HFFc6 (cell line): Measurements from ENCODE around the gene PTPRN. TPM values are rescaled to one million over a fixed set of nuclear protein-coding genes. Genes with fewer than 3 reads are reported as not detected.
A peak's percentile ranks its signal among the peaks of the same experiment; 100 is the strongest.

ENCODE experiments used
- DNase-seq: peaks from one replicate; pipeline ENCODE4 v3.0.0-alpha.2; 2018
- H3K27ac Mint-ChIP-seq: 2 replicates; pipeline ENCODE4 v1.8.0; 2020; ENCODE audit warnings: mild to moderate bottlenecking, mixed read lengths
- H3K27me3 Mint-ChIP-seq: 2 replicates; pipeline ENCODE4 v1.8.0; 2021; ENCODE audit warnings: mild to moderate bottlenecking, moderate library complexity, mixed read lengths; ENCODE audit not compliant: insufficient read depth
- H3K36me3 Mint-ChIP-seq: 2 replicates; pipeline ENCODE4 v1.8.0; 2021; ENCODE audit warnings: low read depth, mixed read lengths
- H3K4me1 Mint-ChIP-seq: 2 replicates; pipeline ENCODE4 v1.8.0; 2020; ENCODE audit warnings: low read depth, mixed read lengths
- H3K4me3 Mint-ChIP-seq: 2 replicates; pipeline ENCODE4 v1.8.0; 2020; ENCODE audit warnings: mild to moderate bottlenecking, moderate library complexity, mixed read lengths
- H3K9me3 Mint-ChIP-seq: 2 replicates; pipeline ENCODE4 v1.8.0; 2020; ENCODE audit warnings: mild to moderate bottlenecking, mixed read lengths
- total RNA-seq, 6 experiments: library from RNA; stranded (reverse); fragmentation: NEBNext Ultra II Directional; extraction: Animal tissue kit (Norgen Biotek cat#: 25700); gene quantifications; 2 replicates in 1 of 6; 3 replicates in 5 of 6; pipeline ENCODE4 v1.2.3, GENCODE V29; 2021
- TF ChIP-seq, protein P1 (sequence below): fragments of 200-600 bp; sonication (generic); IDR thresholded peaks from 2 replicates; pipeline ENCODE4 v1.5.0; 2021; ENCODE audit warnings: antibody characterized with exemption, mild to moderate bottlenecking

Gene PTPRN
- total RNA-seq, 6 experiments from 2014 or later, result 5.2 to 18.3 (median 15.2) TPM

DNA sequence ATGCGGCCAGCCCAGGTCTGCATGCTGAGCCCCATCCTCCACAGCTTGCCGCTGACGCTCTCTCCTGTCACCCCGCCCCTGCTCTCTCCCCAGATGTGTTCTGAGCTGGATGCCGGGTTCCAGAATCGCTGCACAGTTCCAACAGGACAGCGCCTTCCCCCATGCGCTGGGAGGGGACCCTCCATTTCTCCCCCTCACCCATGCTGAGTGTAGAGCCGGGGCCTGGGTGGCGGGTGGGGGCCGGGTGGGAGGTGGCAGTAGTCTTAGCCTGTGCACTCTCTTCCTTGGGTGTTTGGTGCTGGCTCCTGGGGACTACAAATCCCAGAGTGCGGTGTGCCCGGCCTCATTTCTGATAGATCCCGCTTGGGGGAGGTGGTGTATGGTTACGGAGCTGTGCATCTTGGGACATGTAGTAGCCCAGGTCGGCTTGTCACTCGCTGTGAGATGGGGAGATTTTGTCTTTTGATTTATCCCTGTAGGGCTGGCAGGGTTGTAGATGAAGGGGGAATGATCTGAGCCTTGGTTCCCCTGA is 23.2 kb downstream of the PTPRN start:
- H3K27me3 Mint-ChIP-seq, result peaks cover 5% of the 10 kb centered on the region
- peak overlapping the region; percentile 19; the same call in 1 of the 2 replicates for H3K27ac Mint-ChIP-seq
- H3K36me3 Mint-ChIP-seq, result peaks cover 11% of the 10 kb centered on the region; the same call in 1 of the 2 replicates
- H3K4me3 Mint-ChIP-seq, result no peak overlapping the region
- TF ChIP-seq, protein P1, sequence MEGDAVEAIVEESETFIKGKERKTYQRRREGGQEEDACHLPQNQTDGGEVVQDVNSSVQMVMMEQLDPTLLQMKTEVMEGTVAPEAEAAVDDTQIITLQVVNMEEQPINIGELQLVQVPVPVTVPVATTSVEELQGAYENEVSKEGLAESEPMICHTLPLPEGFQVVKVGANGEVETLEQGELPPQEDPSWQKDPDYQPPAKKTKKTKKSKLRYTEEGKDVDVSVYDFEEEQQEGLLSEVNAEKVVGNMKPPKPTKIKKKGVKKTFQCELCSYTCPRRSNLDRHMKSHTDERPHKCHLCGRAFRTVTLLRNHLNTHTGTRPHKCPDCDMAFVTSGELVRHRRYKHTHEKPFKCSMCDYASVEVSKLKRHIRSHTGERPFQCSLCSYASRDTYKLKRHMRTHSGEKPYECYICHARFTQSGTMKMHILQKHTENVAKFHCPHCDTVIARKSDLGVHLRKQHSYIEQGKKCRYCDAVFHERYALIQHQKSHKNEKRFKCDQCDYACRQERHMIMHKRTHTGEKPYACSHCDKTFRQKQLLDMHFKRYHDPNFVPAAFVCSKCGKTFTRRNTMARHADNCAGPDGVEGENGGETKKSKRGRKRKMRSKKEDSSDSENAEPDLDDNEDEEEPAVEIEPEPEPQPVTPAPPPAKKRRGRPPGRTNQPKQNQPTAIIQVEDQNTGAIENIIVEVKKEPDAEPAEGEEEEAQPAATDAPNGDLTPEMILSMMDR, result no peak
- DNase-seq, result no peak
- H3K9me3 Mint-ChIP-seq, result no peaks in the 10 kb centered on the region
- peaks cover 20% of the 10 kb centered on the region for H3K4me1 Mint-ChIP-seq

DNA sequence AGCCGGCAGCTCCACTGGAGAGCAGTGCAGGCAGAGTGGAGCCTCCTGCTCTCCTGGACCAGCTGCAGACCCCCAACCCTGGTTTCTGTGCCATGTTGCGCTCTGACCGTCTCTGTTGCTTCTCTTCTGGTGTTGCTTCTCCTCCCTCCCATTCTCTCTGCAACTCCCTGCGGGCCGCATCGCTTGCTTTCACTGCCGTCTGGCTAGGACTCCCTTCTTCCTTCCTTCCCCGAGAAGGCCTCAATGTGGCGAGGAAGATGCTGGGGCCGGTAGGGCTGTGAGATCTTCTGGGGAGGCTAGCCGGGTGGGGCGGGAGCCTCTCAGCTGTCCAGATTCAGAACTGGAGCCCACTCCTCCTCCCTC is 23.8 kb downstream of the PTPRN start:
- Mint-ChIP-seq H3K4me1 (peaks cover 26% of the 10 kb centered on the region), H3K4me3 (no peak overlapping the region), H3K36me3 (peaks cover 12% of the 10 kb centered on the region; the same call in 1 of the 2 replicates), H3K9me3 (no peaks in the 10 kb centered on the region), H3K27ac (no peak overlapping the region; the same call in 1 of the 2 replicates), H3K27me3 (peaks cover 5% of the 10 kb centered on the region)
- DNase-seq, result no peak
- TF ChIP-seq, protein P1, result no peak

DNA sequence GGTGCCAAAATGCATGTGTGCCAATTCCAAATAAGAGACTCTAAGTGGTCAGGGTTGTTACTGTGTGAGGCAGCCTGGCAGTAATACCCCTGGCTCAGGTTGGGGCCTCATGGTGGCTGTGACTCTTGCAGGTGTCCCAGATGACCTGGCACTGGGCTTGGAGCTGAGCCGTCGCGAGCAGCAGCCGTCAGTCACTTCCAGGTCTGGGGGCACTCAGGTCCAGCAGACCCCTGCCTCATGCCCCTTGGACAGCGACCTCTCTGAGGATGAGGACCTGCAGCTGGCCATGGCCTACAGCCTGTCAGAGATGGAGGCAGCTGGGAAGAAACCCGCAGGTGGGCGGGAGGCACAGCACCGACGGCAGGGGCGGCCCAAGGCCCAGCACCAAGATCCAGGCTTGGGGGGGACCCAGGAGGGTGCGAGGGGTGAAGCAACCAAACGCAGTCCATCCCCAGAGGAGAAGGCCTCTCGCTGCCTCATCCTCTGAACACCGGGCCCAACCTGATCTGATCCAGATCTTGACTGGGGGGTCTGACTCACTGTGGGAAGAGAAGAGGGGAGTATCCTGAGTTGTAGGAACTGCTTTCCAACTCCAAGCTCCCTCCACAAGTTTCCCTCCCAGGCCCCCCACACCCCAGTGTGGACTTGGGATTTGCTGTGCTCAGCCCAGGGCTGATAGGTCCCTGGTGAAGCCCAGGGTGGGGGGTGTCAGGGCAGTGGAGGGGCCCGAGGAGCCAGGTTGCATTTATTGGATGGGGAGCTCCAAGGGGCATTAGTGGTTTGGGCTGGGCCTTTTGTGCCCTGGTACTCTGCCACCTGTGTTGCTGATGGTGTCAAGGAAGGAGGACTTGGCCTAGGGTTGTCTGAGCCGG is 24.5 kb downstream of the PTPRN start:
- no peaks in the 10 kb centered on the region for H3K9me3 Mint-ChIP-seq
- no peak overlapping the region for H3K27ac Mint-ChIP-seq
- DNase-seq, result no peak
- peaks cover 28% of the 10 kb centered on the region for H3K4me1 Mint-ChIP-seq
- peaks cover 5% of the 10 kb centered on the region for H3K27me3 Mint-ChIP-seq
- H3K4me3 Mint-ChIP-seq, result no peak overlapping the region
- H3K36me3 Mint-ChIP-seq, result peaks cover 12% of the 10 kb centered on the region; the same call in 1 of the 2 replicates
- TF ChIP-seq, protein P1, result no peak

DNA sequence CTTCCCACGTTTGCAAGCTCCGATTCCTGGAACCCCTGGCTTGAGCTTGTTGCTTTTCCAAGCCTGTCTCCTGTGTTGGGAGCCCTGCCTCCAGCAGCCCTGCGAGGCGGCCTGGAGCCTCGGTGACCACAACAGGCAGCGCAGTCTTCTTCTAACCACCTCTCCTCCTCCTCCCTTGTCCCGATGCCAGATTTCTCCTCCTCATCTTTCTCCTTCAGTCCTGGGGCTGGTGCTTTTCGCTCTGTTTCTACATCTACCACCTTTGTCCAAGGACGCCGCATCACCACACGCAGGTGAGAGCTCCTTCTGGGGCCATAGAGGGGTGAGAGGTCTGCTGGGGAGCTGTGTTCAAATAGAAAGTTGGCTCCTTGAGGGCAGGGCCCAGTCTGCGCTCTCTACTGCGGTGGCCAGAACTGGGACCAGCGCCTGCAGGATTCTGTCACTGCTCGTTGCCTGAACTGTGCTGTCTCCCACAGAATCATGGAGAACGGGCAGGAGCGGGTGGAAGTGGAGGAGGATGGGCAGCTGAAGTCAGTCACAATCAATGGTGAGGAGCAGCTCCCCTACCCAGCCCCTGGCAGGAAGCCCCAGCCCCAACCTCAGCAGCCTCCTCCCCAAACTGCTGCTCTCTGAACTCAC is 26.1 kb downstream of the PTPRN start:
- Mint-ChIP-seq H3K27me3 (peaks cover 5% of the 10 kb centered on the region; the same call in 1 of the 2 replicates), H3K4me3 (no peak overlapping the region), H3K9me3 (no peaks in the 10 kb centered on the region), H3K4me1 (peaks cover 32% of the 10 kb centered on the region), H3K27ac (no peak overlapping the region), H3K36me3 (peaks cover 12% of the 10 kb centered on the region; the same call in 1 of the 2 replicates)
- TF ChIP-seq, protein P1, result no peak
- DNase-seq, result no peak

DNA sequence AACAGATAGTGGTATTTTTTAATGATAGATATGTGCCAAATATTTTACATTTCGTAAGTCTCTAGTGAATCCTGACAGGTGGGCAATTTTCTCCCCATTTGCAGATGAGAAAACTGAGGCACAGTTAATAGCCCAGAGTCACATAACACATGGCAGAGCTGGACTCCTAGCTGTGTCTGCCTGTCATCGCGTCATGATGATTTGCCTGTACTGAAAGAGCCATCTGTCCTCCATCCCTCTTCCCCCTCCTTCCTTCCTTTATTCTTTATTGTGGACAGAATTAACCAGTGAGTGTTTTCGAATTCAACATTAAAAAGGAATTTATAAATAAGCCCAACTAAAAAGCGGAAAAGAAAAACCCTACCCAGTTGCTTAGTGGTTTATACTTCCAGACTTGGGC is 26.8 kb downstream of the PTPRN start:
- Mint-ChIP-seq H3K27ac (no peak overlapping the region), H3K4me3 (no peak overlapping the region), H3K9me3 (no peaks in the 10 kb centered on the region), H3K36me3 (peaks cover 12% of the 10 kb centered on the region; the same call in 1 of the 2 replicates), H3K27me3 (peaks cover 2% of the 10 kb centered on the region; the same call in 1 of the 2 replicates), H3K4me1 (peaks cover 39% of the 10 kb centered on the region)
- DNase-seq, result no peak
- TF ChIP-seq, protein P1, result no peak
